Activated CD4-positive, alpha-beta memory T cell treated with anti-CD3 and anti-CD28 coated beads for 36 hours (primary cell): ENCODE measurements around the gene TBPL2. TPM values are rescaled to one million over a fixed set of nuclear protein-coding genes. Genes with fewer than 3 reads are reported as not detected.

Source experiments
- total RNA-seq, 2 experiments: library from RNA; stranded (reverse); gene quantifications; one replicate each; pipeline ENCODE4 v1.2.3, GENCODE V29; 2021

TBPL2 gene
- total RNA-seq, 2 experiments from 2014 or later = not detected

Other genes starting within 250 kb of the TBPL2 start
- 10 to 100 TPM; 92.7 to 97.9 TPM for gene DLGAP5, start 249.0 kb downstream of the TBPL2 start, total RNA-seq
- gene FBXO34, start 169.2 kb downstream of the TBPL2 start, total RNA-seq = 10 to 100 TPM; 19.8 to 22.0 TPM
- gene ATG14, start 28.8 kb downstream of the TBPL2 start, total RNA-seq = 1 to 10 TPM; 5.0 to 5.1 TPM
- 100 to 1,000 TPM; 126 to 134 TPM for gene KTN1, start 139.6 kb upstream of the TBPL2 start, total RNA-seq